ENCODE results near the gene USP31.

- TF ChIP-seq CTCF (IDR thresholded peaks at IDR 0.05) (no peak), EZH2 (IDR thresholded peaks at IDR 0.05; ENCODE audit: borderline replicate concordance, insufficient read depth, low read depth, low read length, poor library complexity, severe bottlenecking) (no peak)
Observed at GRCh38 chr16:23110257-23110899, 38.9 kb downstream of the USP31 start.

Measured in B cell (primary cell).